HG02884 (cell line): Measurements from ENCODE around the gene SPDYE5.

Experiments used
- ATAC-seq: cut with Tn5 transposase; IDR thresholded peaks from one replicate; pipeline ENCODE4 v1.9.1; 2021; ENCODE audit warnings: mild to moderate bottlenecking, moderate library complexity; ENCODE audit not compliant: unreplicated experiment

Gene SPDYE5

DNA sequence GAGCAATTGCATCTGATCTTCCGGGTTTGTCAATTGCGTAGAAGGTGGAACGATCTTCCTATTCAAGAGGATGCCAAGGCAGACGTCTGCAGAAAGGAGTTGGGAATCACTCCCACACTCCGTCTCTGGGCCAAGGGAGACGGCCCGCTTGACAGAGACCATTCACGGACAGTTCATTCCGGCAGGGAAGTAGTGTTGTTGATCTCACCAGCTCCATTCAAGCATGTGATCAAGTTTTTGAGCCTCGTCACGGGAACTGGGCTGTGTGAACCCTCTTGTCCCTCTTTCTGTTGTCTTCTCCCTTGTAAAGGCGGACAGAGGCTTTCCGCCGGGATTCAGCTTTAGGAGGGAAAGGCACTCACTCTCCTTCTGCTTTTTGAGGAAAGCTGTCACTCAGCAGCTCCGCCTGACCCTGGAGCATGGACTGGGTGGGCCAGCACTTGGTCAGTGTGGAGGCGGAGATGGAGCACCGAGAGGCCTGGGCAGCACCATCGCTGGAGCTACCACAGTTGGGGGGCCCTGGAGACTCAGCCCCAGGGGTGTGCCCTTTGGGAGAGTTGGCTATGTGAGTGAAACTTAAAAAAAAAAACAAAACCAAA, 44.9 kb downstream of the SPDYE5 start:
- no peak for ATAC-seq

DNA sequence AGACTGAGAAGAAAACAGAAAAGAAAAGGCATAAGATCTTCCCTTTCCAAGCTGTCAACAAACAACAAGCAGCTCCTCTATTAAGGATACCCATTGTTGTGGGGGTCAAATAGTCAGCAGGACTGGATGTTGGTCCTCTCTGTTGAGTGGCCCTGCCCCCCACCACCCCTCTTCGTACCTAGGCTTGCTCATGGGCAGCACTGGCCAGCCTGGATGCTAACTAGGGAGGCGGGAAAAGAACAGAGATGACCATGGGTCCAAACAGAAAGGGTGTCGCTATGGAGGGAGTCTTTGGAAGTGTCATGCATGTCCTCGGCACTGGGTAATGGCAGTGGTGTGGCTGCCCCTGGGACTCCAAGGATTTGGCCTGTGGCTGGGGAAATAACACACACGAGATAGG, 45.6 kb downstream of the SPDYE5 start:
- no peak for ATAC-seq

DNA sequence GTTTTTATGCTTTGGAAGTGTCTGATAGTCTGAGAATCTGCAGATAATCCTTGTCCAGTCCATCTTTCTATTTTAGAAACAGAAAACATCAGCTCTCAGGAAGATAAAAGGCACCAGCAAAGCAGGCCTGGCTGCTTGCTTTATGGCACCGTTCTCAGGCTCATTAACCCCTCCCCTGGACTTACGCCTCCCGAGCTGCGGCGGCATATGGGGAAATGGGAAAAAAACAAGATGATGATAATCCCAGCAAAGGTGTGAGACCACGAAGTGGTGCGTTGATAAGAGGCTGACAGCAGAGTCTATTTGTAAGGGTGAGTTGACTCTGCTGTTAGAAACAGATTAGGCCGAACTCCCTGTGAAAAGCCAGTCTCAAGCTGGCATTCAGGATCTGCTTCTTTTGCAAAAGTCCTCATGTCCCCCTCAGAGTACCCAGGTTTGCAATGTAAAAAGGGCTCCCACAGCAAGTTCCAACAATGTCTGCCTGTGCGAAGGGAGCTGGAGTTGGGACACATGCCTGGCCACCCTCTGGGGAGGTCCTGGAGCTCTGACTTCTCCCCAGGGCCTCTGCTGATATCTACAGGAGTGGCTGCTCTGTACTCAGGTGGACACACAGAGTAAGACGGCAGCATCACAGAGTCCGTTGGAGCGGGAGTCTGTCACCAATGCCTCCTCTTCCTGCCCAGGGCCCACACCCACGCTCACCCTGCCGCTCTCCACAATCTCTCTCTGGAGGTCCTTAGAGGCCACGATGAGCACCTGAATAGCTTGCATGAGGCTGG, 54.3 kb downstream of the SPDYE5 start:
- no peak for ATAC-seq
